ENCODE results near the gene SPATC1L.

Gene SPATC1L

DNA sequence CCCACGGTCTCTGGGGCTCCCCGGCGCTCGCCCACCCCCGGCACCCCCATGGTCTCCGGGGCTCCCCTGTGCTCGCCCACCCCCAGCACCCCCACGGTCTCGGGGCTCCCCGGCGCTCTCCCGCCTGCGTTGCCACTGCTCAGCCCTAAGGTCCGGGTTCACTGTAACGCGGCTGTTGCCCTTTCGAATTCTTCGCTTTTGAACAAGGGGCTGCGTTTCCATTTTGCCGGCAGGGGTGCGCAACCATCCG lies 23.7 kb downstream of the SPATC1L start:
- TF ChIP-seq, protein P1, sequence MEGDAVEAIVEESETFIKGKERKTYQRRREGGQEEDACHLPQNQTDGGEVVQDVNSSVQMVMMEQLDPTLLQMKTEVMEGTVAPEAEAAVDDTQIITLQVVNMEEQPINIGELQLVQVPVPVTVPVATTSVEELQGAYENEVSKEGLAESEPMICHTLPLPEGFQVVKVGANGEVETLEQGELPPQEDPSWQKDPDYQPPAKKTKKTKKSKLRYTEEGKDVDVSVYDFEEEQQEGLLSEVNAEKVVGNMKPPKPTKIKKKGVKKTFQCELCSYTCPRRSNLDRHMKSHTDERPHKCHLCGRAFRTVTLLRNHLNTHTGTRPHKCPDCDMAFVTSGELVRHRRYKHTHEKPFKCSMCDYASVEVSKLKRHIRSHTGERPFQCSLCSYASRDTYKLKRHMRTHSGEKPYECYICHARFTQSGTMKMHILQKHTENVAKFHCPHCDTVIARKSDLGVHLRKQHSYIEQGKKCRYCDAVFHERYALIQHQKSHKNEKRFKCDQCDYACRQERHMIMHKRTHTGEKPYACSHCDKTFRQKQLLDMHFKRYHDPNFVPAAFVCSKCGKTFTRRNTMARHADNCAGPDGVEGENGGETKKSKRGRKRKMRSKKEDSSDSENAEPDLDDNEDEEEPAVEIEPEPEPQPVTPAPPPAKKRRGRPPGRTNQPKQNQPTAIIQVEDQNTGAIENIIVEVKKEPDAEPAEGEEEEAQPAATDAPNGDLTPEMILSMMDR (conservative IDR thresholded peaks at IDR 0.05; ENCODE audit: low read depth, low read length) = no peak
- DNase-seq (ENCODE audit: low read depth) = no peak
- no peak overlapping the region for H3K4me3 ChIP-seq (ENCODE audit: low read length)

DNA sequence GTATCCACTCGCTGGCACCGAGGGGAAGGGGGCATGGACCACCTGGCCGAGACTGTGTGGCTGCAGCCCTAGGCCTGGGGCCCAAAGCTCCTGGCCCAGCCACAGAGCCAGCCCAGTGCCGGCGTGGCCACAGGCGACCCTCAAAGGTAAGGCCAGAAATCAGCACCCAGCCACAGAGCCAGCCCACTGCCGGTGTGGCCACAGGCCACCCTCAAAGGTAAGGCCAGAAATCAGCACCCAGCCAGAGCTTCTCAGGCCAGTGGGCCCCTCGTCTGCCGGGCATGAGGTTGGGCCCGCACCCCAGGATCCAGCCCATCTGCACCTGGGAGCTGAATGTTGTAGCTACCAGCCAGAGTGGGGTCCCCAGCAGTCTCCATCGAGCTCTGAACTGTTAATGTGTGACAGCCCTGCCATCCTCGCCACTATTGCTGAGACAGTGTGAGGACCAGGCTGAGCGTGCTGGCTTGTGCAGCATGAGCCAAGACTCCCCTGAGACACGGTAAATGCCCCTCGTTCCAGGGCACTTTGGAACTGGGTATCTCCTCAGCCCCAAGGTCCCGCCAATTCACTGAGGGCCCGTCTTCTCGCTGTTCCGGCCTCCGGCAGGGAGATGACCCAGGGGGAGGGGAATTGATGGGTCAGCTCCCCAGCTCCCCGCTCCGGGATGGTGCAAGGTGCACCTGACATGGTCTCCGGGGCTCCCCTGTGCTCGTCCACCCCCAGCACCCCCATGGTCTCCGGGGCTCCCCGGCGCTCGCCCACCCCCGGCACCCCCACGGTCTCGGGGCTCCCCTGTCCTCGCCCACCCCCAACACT lies 24.2 kb downstream of the SPATC1L start:
- no peak for DNase-seq (ENCODE audit: low read depth)
- TF ChIP-seq, protein P1 (conservative IDR thresholded peaks at IDR 0.05; ENCODE audit: low read depth, low read length) = no peak
- no peak overlapping the region for H3K4me3 ChIP-seq (ENCODE audit: low read length)

DNA sequence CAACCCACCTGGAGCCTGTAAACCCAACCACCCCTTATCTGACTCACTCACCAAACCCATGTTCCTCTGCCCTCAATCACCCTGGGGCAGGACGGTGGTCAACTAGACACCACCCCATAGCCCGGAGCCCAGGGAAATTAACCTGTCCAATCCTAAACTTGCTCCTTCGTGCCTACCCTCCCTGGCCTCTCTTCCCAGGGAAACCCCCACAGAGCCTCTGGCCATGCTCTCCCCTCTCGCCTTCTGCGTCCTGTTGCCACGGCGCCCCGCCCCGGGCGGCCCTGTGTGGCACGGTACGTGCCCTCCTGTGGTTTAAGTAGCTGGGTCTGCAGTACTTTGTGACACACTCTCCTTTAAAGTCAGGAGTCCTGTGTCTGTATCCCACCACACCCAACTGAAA lies 24.9 kb downstream of the SPATC1L start:
- DNase-seq (ENCODE audit: low read depth) = no peak
- TF ChIP-seq, protein P1 (conservative IDR thresholded peaks at IDR 0.05; ENCODE audit: low read depth, low read length) = no peak
- H3K4me3 ChIP-seq (ENCODE audit: low read length) = no peak overlapping the region

DNA sequence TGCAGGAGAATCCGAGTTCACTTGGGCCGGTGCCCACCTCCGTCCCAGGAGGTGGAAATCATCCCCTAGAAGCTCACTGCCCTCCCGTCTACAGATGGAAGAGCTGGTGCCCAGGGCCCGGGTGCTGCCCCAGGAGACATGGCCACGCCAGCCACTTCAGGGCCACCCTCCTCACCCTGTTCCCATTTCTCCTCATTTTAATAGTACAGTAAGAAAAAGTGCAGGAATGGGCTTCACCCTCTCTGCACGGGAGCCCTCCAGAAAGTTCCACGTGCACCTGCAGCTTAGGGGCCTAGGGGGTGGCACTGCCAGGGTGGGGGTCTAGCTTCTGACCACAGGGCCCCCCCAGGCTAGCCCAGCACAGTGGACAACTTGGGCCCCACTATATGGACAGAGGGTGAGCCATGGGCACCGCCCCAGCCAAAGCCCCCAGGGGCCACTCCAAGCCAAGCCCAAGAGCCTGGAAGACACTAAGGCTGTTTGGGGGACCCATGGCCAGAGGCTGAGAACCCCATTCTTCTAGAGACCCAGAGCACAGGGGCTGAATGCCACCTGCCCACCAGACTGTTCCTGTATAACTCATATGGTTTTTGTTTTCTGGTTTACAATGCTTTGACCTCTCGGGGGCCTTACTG lies 25.5 kb downstream of the SPATC1L start:
- TF ChIP-seq, protein P1 (conservative IDR thresholded peaks at IDR 0.05; ENCODE audit: low read depth, low read length) = no peak
- DNase-seq (ENCODE audit: low read depth) = no peak
- H3K4me3 ChIP-seq (ENCODE audit: low read length) = no peak overlapping the region

GRCh38 chr21:46157987-46158451 lies 26.2 kb downstream of the SPATC1L start:
- no peak for DNase-seq (ENCODE audit: low read depth)
- H3K4me3 ChIP-seq (ENCODE audit: low read length) = no peak overlapping the region
- TF ChIP-seq, protein P1 (conservative IDR thresholded peaks at IDR 0.05; ENCODE audit: low read depth, low read length) = no peak

- TF ChIP-seq, protein P1 (conservative IDR thresholded peaks at IDR 0.05; ENCODE audit: low read depth, low read length) = no peak
- no peak overlapping the region for H3K4me3 ChIP-seq (ENCODE audit: low read length)
- DNase-seq (ENCODE audit: low read depth) = no peak
Measured at GRCh38 chr21:46157396-46157986, 26.8 kb downstream of the SPATC1L start.

Data from retinal pigment epithelial cell (primary cell).